ENCODE results near the gene SYNE2. TPM values are rescaled to one million over a fixed set of nuclear protein-coding genes. Genes with fewer than 3 reads are reported as not detected.
"Not testable (repeated sequence)": the region's sequence is repeated elsewhere in the genome, so short reads cannot be mapped to it uniquely, and the experiment has no call there.

SYNE2 gene
- total RNA-seq, 1 experiment from 2014 or later: 33.4 TPM

DNA sequence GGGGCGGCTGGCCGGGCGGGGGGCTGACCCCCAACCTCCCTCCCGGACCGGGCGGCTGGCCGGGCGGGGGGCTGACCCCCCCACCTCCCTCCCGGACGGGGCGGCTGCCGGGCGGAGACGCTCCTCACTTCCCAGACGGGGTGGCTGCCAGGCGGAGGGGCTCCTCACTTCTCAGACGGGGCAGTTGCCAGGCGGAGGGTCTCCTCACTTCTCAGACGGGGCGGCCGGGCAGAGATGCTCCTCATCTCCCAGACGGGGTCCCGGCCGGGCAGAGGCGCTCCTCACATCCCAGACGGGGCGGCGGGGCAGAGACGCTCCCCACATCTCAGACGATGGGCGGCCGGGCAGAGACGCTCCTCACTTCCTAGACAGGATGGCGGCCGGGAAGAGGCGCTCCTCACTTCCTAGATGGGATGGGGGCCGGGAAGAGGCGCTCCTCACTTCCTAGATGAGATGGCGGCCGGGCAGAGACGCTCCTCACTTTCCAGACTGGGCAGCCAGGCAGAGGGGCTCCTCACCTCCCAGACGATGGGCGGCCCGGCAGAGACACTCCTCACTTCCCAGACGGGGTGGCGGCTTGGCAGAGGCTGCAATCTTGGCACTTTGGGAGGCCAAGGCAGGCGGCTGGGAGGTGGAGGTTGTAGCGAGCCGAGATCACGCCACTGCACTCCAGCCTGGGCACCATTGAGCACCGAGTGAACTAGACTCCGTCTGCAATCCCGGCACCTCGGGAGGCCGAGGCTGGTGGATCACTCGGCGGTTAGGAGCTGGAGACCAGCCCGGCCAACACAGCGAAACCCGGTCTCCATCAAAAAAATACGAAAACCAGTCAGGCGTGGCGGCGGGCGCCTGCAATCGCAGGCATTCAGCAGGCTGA, 185.3 kb downstream of the SYNE2 start:
- in situ Hi-C loops (cut with HindIII; ENCODE audit: low pct_unique_long_range_greater_than_20kb, low sequenced_read_pairs): not testable (repeated sequence)

DNA sequence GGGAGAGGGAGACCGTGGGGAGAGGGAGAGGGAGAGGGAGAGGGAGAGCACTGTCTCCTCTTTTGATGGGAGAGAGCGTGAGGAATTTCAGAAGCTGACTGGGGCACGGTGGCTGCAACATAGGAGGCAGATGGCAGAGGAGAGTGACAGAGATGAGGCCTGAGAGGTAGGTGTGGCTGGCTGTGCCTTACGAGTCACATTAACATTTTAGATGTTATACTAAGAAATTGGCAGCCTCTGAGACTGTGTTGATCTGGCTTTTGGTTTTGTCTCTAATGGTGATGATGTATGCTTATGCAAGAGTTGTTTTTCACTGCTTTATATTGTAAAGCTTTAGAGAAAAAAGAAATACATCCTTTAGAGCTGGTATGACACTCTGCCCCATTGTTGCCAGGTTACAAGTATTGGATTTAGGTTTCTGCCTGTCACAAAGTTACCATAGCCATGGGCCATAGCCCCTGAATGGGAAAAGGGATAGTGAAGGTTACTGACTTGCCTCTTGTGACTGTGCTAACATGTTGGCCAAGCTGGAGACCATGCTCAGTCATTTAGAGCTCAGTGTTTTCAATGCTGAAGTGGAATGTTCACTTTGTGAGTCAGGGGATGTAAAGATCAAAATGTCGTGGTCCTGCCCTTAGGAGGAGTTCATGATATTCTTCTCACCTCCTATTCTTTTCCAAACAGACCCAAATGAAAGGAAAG, 186.2 kb downstream of the SYNE2 start:
- in situ Hi-C loops (cut with HindIII; ENCODE audit: low pct_unique_long_range_greater_than_20kb, low sequenced_read_pairs): no loop called here
- no peak for DNase-seq (ENCODE audit: low read depth, low spot score)

More for the DNA sequence above, 185.3 kb downstream of the SYNE2 start:
- not testable (repeated sequence) for DNase-seq (ENCODE audit: low read depth, low spot score)

DNA sequence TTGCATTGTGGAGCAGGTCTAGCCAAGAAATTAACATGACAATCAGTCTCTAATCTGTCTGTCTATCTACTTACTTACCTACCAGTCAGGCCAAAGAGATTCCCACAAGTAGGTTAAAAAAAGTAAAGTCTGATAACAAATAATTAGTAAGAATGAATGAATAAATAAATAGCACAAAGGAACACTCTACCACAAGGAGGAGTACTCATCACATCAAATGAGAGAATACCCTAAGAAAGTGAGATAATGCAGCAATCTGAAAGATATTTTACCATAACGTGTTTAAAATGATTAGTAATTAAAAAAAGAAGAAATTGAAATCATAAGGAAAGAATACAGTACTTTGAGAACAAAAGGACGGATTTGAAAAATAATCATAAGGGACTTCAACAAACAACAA, 187.2 kb downstream of the SYNE2 start:
- in situ Hi-C loops (cut with HindIII; ENCODE audit: low pct_unique_long_range_greater_than_20kb, low sequenced_read_pairs): no loop called here
- peak; percentile 9 for DNase-seq (ENCODE audit: low read depth, low spot score)

DNA sequence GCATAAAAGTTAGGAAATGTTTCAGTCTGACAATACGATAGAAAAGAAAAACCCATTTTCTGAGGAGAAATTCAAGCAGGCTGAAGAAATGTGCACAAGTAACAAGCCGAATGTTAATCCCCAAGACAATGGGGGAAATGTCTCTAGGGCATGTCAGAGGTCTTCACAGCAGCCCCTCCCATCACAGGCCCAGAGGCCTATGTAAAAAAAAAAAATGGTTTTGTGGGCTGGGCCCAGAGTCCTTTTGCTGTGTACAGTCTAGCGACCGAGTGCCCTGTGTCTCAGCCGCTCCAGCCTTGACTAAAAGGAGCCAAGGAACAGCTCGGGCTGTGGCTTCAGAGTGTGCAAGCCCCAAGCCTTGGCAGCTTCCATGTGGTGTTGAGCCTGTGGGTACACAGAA, 190.5 kb downstream of the SYNE2 start:
- in situ Hi-C loops (cut with HindIII; ENCODE audit: low pct_unique_long_range_greater_than_20kb, low sequenced_read_pairs); DNase-seq (ENCODE audit: low read depth, low spot score): not testable (repeated sequence)

DNA sequence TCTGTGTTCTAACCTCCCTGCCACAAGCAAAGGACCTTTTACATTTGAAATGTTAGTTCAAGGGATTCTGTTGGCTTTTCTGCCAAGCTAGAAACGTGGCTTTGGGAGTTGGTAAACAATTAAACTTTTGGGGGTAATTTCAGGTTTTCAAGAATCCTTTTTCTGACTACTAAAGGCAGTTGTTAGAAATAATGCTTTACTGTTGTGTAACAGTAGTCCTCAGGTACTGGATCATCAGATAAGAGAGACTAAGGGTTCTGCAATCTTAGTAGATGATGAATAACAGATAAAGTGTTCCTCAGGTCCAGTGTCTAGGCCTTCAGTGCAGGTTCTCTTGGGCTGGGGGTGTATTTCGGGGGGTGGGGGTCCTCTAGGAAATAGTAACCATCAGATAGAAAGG, 192.3 kb downstream of the SYNE2 start:
- in situ Hi-C loops (cut with HindIII; ENCODE audit: low pct_unique_long_range_greater_than_20kb, low sequenced_read_pairs): no loop called here

DNA sequence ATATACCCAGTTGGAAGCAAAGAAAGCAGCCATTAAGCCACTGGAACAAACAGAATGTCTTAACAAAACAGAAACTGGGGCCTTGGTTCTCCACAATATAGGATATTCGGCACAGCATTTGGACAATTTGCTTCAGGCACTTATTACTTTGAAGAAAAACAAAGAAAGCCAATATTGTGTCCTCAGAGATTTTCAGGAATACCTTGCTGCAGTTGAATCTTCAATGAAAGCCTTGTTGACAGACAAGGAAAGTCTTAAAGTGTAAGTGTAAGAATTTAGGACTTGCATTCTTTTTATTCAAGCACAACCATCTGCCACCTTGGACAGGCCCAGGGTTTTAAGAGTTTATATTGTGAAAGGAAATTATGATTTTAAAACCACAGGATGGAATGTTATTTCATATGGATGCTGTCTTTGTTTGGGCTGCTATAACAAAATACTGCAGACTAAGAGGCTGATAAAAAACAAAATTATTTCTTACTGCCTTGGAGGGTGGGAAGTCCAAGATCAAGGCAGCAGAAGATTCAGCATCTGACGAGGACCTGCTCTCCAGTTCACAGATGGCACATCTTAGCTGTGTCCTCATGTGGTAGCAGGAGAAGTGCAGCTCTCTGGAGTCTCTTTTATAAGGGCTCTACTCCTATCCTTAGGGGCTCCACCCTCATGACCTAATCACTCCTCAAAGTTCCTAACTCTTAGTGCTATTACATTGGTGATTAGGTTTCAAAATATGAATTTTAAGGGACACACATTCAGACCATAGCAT, 197.0 kb downstream of the SYNE2 start:
- in situ Hi-C loops (cut with HindIII; ENCODE audit: low pct_unique_long_range_greater_than_20kb, low sequenced_read_pairs): no loop called here

More for the DNA sequence above, 192.3 kb downstream of the SYNE2 start:
- DNase-seq (ENCODE audit: low read depth, low spot score): no peak

DNA sequence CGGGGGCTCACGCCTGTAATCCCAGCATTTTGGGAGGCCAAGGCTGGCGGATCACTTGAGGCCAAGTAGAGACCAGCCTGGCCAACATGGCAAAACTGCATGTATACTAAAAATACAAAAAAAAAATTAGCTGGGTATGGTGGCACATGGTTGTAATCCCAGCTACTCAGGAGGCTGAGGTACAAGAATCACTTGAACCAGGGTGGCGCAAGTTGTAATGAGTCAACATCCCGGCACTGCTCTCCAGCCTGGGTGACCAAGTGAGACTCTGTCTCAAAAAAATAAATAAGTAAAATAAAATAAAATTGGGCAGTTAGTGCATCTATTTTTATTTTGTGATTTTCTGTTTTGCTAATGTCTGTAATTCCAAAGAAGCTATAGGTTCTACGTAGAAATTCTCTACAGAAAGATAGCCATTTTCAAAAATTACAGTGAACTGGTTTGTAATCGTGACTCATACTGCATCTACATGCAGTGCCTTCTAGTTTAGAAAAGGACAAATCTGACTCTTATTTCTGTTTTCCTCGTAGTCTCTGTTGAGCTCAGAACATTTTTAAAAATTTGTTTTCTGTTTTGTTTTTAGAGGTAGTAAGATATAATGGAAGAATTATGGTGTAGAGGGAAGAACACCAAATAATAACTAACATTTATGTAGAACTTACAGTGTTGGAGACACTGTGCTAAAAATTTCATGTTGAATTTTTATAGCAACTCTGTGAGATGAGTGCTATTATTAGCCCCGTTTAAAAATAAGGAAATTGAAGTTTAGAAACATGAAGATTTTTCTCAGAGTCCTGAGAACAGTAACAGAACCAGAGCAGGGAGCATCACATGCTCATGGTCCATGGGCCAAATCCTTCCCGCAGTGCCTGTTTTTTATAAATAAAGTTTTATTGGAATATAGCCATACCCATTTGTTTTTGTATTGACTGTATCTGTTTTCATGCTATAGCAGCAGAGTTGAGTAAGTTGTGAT, 201.2 kb downstream of the SYNE2 start:
- in situ Hi-C loops (cut with HindIII; ENCODE audit: low pct_unique_long_range_greater_than_20kb, low sequenced_read_pairs): no loop called here
- no peak for DNase-seq (ENCODE audit: low read depth, low spot score)

More for the DNA sequence above, 197.0 kb downstream of the SYNE2 start:
- peak; percentile 83 for DNase-seq (ENCODE audit: low read depth, low spot score)

DNA sequence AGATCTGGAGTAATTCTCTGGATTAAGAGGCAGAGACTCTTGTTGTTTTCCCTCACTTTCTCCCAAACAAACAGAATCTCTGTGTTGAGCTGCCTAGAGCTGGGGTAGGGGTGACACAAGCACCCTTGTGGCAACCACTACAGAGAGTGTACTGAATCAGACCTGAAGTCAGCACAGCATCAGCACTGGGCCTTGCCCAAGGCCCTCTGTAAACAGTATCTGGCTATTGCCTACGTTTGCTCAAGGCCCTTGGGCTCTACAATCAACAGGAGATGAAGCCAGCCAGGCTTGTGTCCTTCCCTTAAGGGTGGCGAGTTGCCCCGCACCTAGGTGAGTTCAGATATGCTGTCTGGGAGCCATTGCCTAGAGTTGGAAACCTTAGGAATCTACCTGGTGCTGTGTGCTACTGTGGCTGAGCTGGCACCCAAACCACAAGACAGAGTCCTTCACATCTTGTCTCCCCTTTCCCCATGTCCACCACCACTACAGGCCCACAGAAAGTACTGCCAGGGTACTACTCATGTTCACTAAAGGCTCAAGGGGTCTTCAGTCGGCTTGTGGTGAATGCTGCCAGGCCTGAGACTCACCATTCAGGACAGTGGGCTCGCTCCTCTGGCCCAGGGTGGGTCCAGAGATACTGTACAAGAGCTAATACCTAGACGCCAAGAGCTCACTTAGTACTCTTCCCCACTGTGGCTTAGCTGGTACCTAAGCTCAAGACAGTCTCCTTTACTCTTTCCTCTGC, 206.8 kb downstream of the SYNE2 start:
- in situ Hi-C loops (cut with HindIII; ENCODE audit: low pct_unique_long_range_greater_than_20kb, low sequenced_read_pairs): no loop called here
- no peak for DNase-seq (ENCODE audit: low read depth, low spot score)

DNA sequence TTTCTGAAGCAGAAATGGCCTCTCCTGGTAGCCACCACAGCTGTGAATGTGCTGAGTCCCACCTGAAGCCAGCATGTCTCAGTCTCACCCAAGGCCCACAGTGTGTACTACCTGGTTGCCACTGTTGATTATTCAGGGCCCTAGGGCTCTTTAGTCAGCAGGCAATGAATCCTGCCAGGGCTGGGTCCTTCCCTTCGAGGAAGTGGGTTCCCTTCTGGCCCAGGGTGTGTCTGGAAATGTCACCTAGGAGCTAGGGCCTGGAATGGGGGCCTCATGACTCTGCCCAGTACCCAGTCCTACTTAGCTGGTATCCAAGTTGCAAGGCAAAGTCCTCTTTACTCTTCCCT, 207.4 kb downstream of the SYNE2 start:
- DNase-seq (ENCODE audit: low read depth, low spot score): no peak

DNA sequence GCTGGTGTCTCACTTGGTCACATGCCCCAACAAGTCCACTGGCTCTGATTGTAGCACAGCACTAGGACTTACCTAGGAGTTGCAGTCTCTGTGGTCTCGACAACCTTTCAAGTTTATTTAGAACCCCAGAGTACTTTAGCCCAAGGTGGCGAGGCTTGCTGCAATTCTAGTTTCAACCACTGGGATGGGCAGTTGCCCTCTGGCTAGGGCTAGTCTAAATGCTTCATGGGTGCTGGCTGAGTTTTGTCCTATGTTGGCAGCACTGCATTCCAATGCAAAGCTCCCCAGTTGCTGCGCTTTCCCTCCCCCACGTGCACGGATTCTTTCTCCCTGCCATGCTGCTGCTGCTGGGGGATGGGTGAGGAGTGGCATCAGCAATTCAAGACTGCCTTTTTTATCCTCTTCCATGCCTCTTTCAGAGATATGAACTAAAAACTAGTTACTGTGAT, 207.9 kb downstream of the SYNE2 start:
- peak; percentile 78 for DNase-seq (ENCODE audit: low read depth, low spot score)
- in situ Hi-C loops (cut with HindIII; ENCODE audit: low pct_unique_long_range_greater_than_20kb, low sequenced_read_pairs): no loop called here

More for the DNA sequence above, 207.4 kb downstream of the SYNE2 start:
- in situ Hi-C loops (cut with HindIII; ENCODE audit: low pct_unique_long_range_greater_than_20kb, low sequenced_read_pairs): no loop called here

DNA sequence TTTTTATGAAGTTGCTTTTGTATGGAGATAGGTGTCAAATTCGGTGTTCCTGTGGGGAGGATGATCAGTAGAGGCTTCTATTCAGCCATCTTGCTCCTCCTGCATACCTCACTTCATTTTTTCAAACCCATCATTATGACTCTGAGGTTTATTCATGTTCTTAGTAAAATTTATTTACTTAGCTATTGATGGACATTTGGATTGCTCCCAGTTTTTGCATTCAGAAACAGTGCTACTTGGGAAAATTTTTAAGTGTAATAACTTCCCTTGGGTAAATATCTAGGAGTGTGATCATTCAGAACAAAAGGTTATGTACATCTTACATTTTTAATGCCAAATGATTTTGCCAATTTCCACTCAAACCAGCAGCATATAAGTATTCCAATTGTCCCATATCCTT, 208.3 kb downstream of the SYNE2 start:
- in situ Hi-C loops (cut with HindIII; ENCODE audit: low pct_unique_long_range_greater_than_20kb, low sequenced_read_pairs): no loop called here
- no peak for DNase-seq (ENCODE audit: low read depth, low spot score)

DNA sequence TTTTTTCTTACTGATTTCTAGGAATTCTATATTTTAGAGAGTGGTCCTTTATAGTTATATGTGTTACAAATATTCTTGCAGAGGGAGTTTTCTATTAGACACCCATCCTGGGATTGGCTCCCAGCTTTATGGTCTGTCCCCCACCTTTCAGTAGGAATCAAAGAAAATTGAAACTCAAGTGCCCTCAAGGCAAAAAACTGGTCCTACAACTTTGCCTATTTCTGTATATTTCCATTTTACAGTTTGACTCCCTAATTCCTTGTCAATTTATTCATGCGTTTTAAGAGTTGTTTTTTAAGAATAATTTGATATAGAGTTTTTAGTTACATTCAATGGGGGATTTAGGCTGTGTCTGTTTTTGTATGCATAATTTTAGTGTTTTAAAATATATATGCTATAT, 208.9 kb downstream of the SYNE2 start:
- in situ Hi-C loops (cut with HindIII; ENCODE audit: low pct_unique_long_range_greater_than_20kb, low sequenced_read_pairs): no loop called here
- no peak for DNase-seq (ENCODE audit: low read depth, low spot score)

DNA sequence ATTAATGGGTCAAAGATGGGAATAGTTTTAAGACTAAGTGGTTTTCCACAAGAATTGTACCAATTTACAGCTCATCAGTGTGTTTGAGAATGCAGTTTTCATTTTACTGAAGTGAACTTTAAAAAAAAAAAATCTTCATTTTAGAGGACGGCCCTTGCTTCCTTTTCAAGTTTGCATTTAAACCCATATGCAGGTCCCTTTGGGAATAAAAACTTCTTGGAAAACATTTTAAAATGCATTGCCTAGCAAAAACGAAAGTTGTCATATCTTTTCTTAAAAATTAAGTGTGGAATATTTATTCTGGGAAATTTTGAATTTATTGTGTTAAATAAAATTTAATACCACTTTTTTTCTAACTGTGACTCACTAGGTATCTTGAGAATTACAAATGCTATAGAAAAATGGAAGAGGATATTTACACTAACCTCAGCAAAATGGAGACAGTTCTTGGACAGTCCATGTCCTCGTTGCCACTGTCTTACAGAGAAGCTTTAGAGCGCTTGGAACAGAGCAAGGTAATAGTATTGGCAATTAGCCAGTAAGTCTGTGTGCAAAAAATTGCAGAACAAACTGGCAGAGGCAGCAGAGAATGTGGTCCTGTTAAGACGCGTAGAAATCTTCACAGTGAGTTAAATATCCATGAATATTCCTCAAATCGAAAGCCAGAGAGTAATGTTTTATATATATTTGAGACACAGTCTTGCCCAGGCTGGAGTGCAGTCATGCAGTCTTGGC, 209.7 kb downstream of the SYNE2 start:
- no peak for DNase-seq (ENCODE audit: low read depth, low spot score)
- in situ Hi-C loops (cut with HindIII; ENCODE audit: low pct_unique_long_range_greater_than_20kb, low sequenced_read_pairs): no loop called here

DNA sequence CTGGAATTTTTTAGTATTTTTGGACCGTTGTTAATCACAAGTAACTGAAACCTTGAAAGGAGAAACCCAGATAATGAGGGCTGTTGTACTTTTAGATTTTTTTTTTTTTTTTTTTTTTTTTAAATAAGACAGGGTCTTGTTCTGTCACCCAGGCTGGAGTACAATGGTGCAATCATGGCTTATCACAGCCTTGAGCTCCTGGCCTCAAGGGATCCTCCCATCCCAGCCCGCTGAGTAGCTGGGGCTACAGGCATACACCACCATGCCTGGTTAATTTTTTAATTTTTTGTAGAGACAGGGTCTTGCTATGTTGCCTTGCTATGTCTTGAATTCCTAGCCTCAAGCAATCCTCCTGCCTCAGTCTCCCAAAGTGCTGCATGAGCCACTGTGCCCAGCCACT, 211.6 kb downstream of the SYNE2 start:
- DNase-seq (ENCODE audit: low read depth, low spot score): peak; percentile 39
- in situ Hi-C loops (cut with HindIII; ENCODE audit: low pct_unique_long_range_greater_than_20kb, low sequenced_read_pairs): no loop called here

DNA sequence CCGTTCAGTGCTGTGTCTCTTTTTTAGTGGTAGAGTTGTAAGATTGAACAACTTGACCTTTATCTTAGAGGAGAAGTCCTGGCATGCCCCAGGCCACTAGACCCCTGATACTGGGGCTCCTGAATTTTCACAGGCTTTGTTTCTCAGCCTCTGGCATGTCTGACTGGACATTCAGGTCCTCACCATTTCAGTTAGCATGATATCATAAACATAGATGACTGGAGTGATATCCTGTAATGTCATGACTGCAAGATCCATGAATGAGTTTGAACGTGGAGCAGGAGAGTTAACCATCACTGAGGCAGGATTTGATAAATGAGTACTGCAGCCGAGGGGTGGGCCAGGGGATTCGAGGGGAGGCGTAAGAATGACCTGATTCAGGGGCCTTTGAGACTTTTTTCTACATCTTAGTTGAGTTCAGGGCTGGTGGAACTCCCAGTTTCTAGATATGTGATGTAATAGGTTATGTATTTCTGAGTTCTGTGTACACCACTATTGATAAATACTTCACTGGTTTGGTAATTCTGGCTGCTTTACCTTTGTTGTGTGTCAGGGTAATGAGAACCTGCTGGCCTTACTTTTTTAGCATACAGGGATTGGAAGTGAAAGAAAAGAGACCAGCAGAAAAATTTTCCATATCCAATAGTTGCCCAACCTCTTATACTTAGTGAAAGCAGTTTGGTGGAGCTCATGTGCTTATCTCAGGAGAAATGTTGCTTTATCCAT, 217.0 kb downstream of the SYNE2 start:
- in situ Hi-C loops (cut with HindIII; ENCODE audit: low pct_unique_long_range_greater_than_20kb, low sequenced_read_pairs): no loop called here
- no peak for DNase-seq (ENCODE audit: low read depth, low spot score)

Data from SK-MEL-5 (cell line).